Measurements from ENCODE around the gene BCAS1.

BCAS1 gene

GRCh38 chr20:53945478-53945877, 124.9 kb downstream of the BCAS1 start:
- no peak overlapping the region for H3K27ac ChIP-seq

GRCh38 chr20:53944796-53945195, 125.6 kb downstream of the BCAS1 start:
- TF ChIP-seq, protein P1, sequence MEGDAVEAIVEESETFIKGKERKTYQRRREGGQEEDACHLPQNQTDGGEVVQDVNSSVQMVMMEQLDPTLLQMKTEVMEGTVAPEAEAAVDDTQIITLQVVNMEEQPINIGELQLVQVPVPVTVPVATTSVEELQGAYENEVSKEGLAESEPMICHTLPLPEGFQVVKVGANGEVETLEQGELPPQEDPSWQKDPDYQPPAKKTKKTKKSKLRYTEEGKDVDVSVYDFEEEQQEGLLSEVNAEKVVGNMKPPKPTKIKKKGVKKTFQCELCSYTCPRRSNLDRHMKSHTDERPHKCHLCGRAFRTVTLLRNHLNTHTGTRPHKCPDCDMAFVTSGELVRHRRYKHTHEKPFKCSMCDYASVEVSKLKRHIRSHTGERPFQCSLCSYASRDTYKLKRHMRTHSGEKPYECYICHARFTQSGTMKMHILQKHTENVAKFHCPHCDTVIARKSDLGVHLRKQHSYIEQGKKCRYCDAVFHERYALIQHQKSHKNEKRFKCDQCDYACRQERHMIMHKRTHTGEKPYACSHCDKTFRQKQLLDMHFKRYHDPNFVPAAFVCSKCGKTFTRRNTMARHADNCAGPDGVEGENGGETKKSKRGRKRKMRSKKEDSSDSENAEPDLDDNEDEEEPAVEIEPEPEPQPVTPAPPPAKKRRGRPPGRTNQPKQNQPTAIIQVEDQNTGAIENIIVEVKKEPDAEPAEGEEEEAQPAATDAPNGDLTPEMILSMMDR (conservative IDR thresholded peaks at IDR 0.05): no peak
- H3K27ac ChIP-seq: no peak overlapping the region

More at GRCh38 chr20:53945478-53945877, 124.9 kb downstream of the BCAS1 start:
- TF ChIP-seq, protein P1 (conservative IDR thresholded peaks at IDR 0.05): no peak

DNA sequence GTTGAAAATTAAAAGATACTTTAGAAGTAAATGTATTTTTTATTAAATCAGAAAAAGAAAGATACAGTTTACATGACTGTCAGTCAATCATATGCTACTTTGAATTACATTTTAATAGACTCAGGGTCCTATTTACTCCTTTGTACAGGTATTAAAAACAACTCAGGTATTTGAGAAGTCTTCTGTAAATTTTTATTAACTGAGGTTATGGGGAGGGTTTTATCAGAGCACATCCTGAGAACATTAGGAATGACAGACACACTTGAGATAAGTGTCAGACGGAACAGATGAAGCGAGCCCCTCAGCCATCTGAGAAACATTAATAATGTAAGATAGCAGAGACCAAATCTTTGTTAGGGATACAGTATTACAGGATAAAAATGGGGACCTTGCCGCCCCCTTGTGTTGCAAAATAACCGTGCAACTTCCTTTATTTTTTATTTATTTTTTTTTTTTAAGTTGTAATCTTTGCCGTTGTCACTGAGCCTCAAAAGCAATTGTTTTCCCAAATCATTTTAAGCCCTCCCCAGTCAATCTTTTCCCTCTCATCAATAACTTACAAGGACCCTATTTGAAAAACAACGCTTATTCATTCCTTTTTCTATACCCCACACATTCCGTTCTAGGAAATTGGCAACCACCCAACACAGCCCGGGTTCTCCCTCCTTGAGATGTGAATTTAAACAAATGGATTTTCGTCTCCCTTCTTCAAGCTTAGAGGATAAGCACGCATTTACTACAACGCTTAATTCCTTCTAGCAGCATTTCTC, 126.7 kb downstream of the BCAS1 start:
- H3K27ac ChIP-seq: no peak overlapping the region
- TF ChIP-seq, protein P1 (conservative IDR thresholded peaks at IDR 0.05): peak; percentile 76

GRCh38 chr20:53942973-53943372, 127.4 kb downstream of the BCAS1 start:
- TF ChIP-seq, protein P1 (conservative IDR thresholded peaks at IDR 0.05): no peak
- H3K27ac ChIP-seq: no peak overlapping the region

GRCh38 chr20:53942472-53942816, 128.0 kb downstream of the BCAS1 start:
- TF ChIP-seq, protein P1 (conservative IDR thresholded peaks at IDR 0.05): no peak
- H3K27ac ChIP-seq: no peak overlapping the region

- H3K27ac ChIP-seq: no peak overlapping the region
- TF ChIP-seq, protein P1 (conservative IDR thresholded peaks at IDR 0.05): no peak
Observed at GRCh38 chr20:53941680-53942471, 128.5 kb downstream of the BCAS1 start.

- TF ChIP-seq, protein P1 (conservative IDR thresholded peaks at IDR 0.05): no peak
- H3K27ac ChIP-seq: peak overlapping the region; percentile 42; the same call in 1 of the 2 replicates
Observed at GRCh38 chr20:53940907-53941545, 129.4 kb downstream of the BCAS1 start.

Data from VCaP (cell line).